Measurements from ENCODE around the gene NOL4L. TPM values are rescaled to one million over a fixed set of nuclear protein-coding genes. Genes with fewer than 3 reads are reported as not detected.

The NOL4L gene
- total RNA-seq, 4 donors from 2014 or later: 2.6 to 12.8 (median 6.4) TPM

DNA sequence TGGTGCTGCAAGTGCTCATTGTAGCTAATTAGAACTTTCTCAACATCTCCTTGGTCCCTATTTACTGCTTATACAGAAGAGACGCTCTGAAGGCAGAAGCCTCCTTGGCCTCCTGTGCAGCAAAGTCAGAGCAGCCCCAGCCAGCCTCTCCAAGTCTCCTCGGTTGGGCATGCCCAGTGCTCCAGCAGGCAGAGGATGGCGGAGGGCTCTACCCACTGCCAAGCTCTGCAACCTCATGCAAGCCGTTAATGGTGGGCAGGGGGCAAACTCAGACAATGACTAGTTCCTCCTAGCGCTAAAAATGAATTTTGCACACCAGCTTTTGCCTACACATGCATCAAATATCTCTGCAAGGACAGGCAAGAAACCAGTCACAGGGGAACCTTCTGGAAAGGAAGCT lies 27.8 kb downstream of the NOL4L start:
- no peaks in the 10 kb centered on the region for H3K4me1 ChIP-seq
- no peaks in the 10 kb centered on the region for H3K9me3 ChIP-seq
- no peak overlapping the region for H3K27ac ChIP-seq
- no peak overlapping the region for H3K4me3 ChIP-seq
- H3K27me3 ChIP-seq: peaks cover 38% of the 10 kb centered on the region
- 71% methylated on average over 5 of the region's 5 CpGs for WGBS
- no peak for TF ChIP-seq EP300 (IDR thresholded peaks at IDR 0.05)
- TF ChIP-seq POLR2AphosphoS5 (IDR thresholded peaks at IDR 0.05): no peak
- no peak for DNase-seq (ENCODE audit: low spot score in 2 of 2)
- no peaks in the 10 kb centered on the region for H3K36me3 ChIP-seq

DNA sequence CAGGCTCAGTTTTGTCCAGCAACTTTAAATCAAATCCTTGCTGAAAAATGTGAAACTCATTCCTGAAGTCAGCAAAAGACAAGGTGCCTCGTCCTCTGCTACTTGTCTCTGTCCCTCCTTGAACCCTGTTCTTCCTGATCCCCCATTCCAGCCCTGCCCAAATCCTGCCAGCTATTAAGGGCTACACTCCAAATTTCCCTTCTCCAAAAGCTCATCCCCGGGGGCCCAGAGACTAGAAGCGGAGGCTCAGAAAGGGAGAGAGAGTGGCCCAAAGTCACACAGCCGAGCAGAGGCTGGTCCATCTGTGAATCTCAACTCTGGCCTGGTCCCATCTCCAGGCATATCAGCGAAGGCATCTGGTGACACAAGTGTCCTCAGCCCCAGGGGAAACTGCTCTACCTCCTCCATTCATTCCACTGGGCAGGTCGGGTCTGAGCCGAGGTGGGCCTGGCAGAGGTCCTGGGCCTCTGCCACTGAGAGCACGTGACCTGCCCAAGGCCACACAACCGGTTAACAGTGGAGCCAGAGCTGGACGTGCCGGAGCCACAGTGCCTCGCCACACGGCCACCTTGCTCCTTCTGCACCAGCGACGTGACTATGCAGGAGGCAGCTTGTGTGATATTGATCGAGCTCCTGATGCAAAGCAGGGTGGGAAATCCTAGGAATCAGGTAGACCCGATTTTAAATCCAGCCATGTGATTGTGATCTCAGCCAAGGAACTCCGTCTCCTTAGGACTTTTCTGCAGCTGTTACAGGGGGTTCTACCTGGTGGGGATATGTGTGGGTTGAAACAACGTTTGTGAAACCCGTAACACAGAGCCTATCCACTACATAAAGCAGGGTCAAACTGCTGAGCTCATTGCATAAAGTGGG lies 28.6 kb downstream of the NOL4L start:
- peaks cover 38% of the 10 kb centered on the region for H3K27me3 ChIP-seq
- no peak for DNase-seq (ENCODE audit: low spot score in 2 of 2)
- no peak for TF ChIP-seq EP300 (IDR thresholded peaks at IDR 0.05)
- TF ChIP-seq, protein P1, sequence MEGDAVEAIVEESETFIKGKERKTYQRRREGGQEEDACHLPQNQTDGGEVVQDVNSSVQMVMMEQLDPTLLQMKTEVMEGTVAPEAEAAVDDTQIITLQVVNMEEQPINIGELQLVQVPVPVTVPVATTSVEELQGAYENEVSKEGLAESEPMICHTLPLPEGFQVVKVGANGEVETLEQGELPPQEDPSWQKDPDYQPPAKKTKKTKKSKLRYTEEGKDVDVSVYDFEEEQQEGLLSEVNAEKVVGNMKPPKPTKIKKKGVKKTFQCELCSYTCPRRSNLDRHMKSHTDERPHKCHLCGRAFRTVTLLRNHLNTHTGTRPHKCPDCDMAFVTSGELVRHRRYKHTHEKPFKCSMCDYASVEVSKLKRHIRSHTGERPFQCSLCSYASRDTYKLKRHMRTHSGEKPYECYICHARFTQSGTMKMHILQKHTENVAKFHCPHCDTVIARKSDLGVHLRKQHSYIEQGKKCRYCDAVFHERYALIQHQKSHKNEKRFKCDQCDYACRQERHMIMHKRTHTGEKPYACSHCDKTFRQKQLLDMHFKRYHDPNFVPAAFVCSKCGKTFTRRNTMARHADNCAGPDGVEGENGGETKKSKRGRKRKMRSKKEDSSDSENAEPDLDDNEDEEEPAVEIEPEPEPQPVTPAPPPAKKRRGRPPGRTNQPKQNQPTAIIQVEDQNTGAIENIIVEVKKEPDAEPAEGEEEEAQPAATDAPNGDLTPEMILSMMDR (IDR thresholded peaks at IDR 0.05): no peak
- TF ChIP-seq POLR2AphosphoS5 (IDR thresholded peaks at IDR 0.05): no peak
- TF ChIP-seq POLR2A (IDR thresholded peaks at IDR 0.05): no peak
- WGBS: 82% methylated on average over 16 of the region's 20 CpGs
- no peaks in the 10 kb centered on the region for H3K36me3 ChIP-seq
- H3K27ac ChIP-seq: no peak overlapping the region
- no peaks in the 10 kb centered on the region for H3K9me3 ChIP-seq
- H3K4me1 ChIP-seq: no peaks in the 10 kb centered on the region
- H3K4me3 ChIP-seq: no peak overlapping the region

GRCh38 chr20:32555584-32555983 lies 29.5 kb downstream of the NOL4L start:
- WGBS: 94% methylated on average over 8 of the region's 8 CpGs
- no peak overlapping the region for H3K27ac ChIP-seq
- TF ChIP-seq POLR2AphosphoS5 (IDR thresholded peaks at IDR 0.05) (no peak), POLR2A (IDR thresholded peaks at IDR 0.05) (no peak), EP300 (IDR thresholded peaks at IDR 0.05) (no peak)
- TF ChIP-seq, protein P1 (IDR thresholded peaks at IDR 0.05): no peak

GRCh38 chr20:32554965-32555289 lies 30.2 kb downstream of the NOL4L start:
- H3K9me3 ChIP-seq: no peaks in the 10 kb centered on the region
- H3K4me1 ChIP-seq: no peaks in the 10 kb centered on the region
- peaks cover 30% of the 10 kb centered on the region for H3K27me3 ChIP-seq
- H3K4me3 ChIP-seq: no peak overlapping the region
- no peak for TF ChIP-seq POLR2AphosphoS5 (IDR thresholded peaks at IDR 0.05)
- TF ChIP-seq POLR2A (IDR thresholded peaks at IDR 0.05): no peak
- TF ChIP-seq EP300 (IDR thresholded peaks at IDR 0.05): no peak
- TF ChIP-seq, protein P1 (IDR thresholded peaks at IDR 0.05): no peak
- no peaks in the 10 kb centered on the region for H3K36me3 ChIP-seq
- no peak overlapping the region for H3K27ac ChIP-seq
- no peak for DNase-seq (ENCODE audit: low spot score in 2 of 2)
- 91% methylated on average over 3 of the region's 3 CpGs for WGBS

More at GRCh38 chr20:32555584-32555983, 29.5 kb downstream of the NOL4L start:
- H3K36me3 ChIP-seq: no peaks in the 10 kb centered on the region
- peaks cover 33% of the 10 kb centered on the region for H3K27me3 ChIP-seq
- H3K4me1 ChIP-seq: no peaks in the 10 kb centered on the region
- DNase-seq (ENCODE audit: low spot score in 2 of 2): no peak
- H3K9me3 ChIP-seq: no peaks in the 10 kb centered on the region
- no peak overlapping the region for H3K4me3 ChIP-seq

DNA sequence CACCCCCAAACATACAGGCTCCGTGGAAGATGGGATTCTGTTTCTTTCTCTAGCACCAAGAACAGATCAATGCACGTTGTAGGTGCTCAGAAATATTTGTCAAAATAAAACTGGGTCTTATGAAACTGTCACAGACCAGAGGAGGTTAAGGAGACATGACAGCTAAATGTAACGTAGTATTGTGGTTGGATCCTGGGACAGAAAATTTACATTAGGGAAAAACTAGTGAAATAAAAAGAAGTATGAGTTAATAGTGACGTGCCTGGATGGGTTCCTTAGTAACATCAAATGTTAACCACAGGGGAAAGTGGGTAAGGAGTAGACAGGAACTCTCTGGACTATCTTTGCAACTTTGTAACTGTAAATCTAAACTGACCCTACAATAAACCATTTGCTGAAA lies 31.5 kb downstream of the NOL4L start:
- Histone ChIP-seq H3K4me1 (no peaks in the 10 kb centered on the region), H3K4me3 (no peak overlapping the region), H3K27ac (no peak overlapping the region), H3K36me3 (no peaks in the 10 kb centered on the region), H3K27me3 (peaks cover 19% of the 10 kb centered on the region), H3K9me3 (peaks cover 4% of the 10 kb centered on the region)
- TF ChIP-seq POLR2A (IDR thresholded peaks at IDR 0.05) (no peak), EP300 (IDR thresholded peaks at IDR 0.05) (no peak), POLR2AphosphoS5 (IDR thresholded peaks at IDR 0.05) (no peak)
- TF ChIP-seq, protein P1 (IDR thresholded peaks at IDR 0.05): no peak
- 85% methylated on average over 4 of the region's 4 CpGs for WGBS
- no peak for DNase-seq (ENCODE audit: low spot score in 2 of 2)

Data from suprapubic skin (tissue), 4 donors.